ENCODE measurements around the gene CYP4F3.

CYP4F3 gene

GRCh38 chr19:15669891-15670290 lies 29.2 kb downstream of the CYP4F3 start:
- no peak overlapping the region for H2AK5ac ChIP-seq (ENCODE audit: low read length, severe bottlenecking)
- H3K4ac ChIP-seq (ENCODE audit: low read depth in 1 of 2, low read length in 2 of 2): no peak overlapping the region
- H2BK12ac ChIP-seq (ENCODE audit: low read length in 2 of 2): no peak overlapping the region
- no peaks in the 10 kb centered on the region for H3K79me1 ChIP-seq (replicated peaks; ENCODE audit: low read length, poor library complexity, severe bottlenecking)
- no peak overlapping the region for H3K18ac ChIP-seq (ENCODE audit: low read depth in 1 of 2, low read length in 2 of 2)
- no peak overlapping the region for H4K8ac ChIP-seq (ENCODE audit: low read length)
- WGBS: 59% methylated on average over 4 of the region's 4 CpGs
- no peak overlapping the region for H2BK5ac ChIP-seq (ENCODE audit: low read depth, low read length, poor library complexity, severe bottlenecking)
- H3K27me3 ChIP-seq (ENCODE audit: control insufficient read depth in 1 of 2, insufficient read depth in 1 of 2, low read length in 2 of 2): no peaks in the 10 kb centered on the region
- H3K9ac ChIP-seq (ENCODE audit: low read length): no peak overlapping the region
- no peak overlapping the region for H3K23ac ChIP-seq (ENCODE audit: low read length in 2 of 2)
- no peaks in the 10 kb centered on the region for H3K4me1 ChIP-seq (ENCODE audit: control insufficient read depth, insufficient read depth, low read depth, low read length)
- DNase-seq: no peak
- no peaks in the 10 kb centered on the region for H3K9me3 ChIP-seq (ENCODE audit: control insufficient read depth, low read length)
- no peak overlapping the region for H3K4me3 ChIP-seq (ENCODE audit: insufficient read depth in 1 of 2, low read depth in 1 of 2, low read length in 2 of 2)
- H2AFZ ChIP-seq (ENCODE audit: low read depth, low read length): no peak overlapping the region
- H2BK120ac ChIP-seq (ENCODE audit: low read depth, low read length): no peak overlapping the region
- no peak overlapping the region for H3K14ac ChIP-seq (ENCODE audit: low read length in 2 of 2)
- no peak overlapping the region for H4K91ac ChIP-seq (ENCODE audit: low read length)
- no peak overlapping the region for H2BK15ac ChIP-seq (ENCODE audit: low read depth, poor library complexity, severe bottlenecking)
- no peak overlapping the region for H3K27ac ChIP-seq (ENCODE audit: low read length, poor library complexity, severe bottlenecking)
- H3K4me2 ChIP-seq (ENCODE audit: low read length, poor library complexity, severe bottlenecking): no peak overlapping the region
- no peaks in the 10 kb centered on the region for H3K36me3 ChIP-seq (ENCODE audit: control insufficient read depth in 1 of 2, insufficient read depth in 2 of 2, low read depth in 1 of 2, low read length in 2 of 2)

DNA sequence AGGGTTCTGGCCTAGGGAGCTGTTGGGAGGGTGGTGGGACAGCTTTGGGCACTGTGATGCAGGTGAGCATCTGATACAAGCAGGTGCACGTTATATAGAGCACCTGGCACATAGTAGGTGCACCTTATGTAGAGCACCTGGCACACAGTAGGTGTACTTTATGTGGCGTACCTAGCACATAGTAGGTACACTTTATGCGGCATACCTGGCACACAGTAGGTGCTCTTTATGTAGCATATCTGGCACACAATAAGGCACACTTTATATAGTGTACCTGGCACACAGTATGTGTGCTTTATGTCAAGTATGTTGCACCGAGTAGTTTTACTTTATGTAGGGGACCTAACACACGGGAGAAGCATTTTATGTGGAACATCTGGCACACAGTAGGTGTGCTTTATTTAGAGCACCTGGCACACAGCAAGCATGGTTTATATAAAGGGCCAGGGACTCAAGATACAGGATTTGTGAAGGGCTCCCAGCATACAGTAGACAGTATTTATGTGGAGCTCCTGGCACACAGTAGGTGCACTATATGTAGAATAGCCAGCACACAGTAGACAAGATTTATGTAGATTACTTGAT lies 30.6 kb downstream of the CYP4F3 start:
- no peak overlapping the region for H3K14ac ChIP-seq (ENCODE audit: low read length in 2 of 2)
- H3K4ac ChIP-seq (ENCODE audit: low read depth in 1 of 2, low read length in 2 of 2): no peak overlapping the region
- 66% methylated on average over 5 of the region's 5 CpGs for WGBS
- H4K91ac ChIP-seq (ENCODE audit: low read length): no peak overlapping the region
- H3K36me3 ChIP-seq (ENCODE audit: control insufficient read depth in 1 of 2, insufficient read depth in 2 of 2, low read depth in 1 of 2, low read length in 2 of 2): no peaks in the 10 kb centered on the region
- H3K4me1 ChIP-seq (ENCODE audit: control insufficient read depth, insufficient read depth, low read depth, low read length): no peaks in the 10 kb centered on the region
- H2BK15ac ChIP-seq (ENCODE audit: low read depth, poor library complexity, severe bottlenecking): no peak overlapping the region
- H2AK5ac ChIP-seq (ENCODE audit: low read length, severe bottlenecking): no peak overlapping the region
- no peak overlapping the region for H2AFZ ChIP-seq (ENCODE audit: low read depth, low read length)
- H3K4me2 ChIP-seq (ENCODE audit: low read length, poor library complexity, severe bottlenecking): no peak overlapping the region
- H2BK12ac ChIP-seq (ENCODE audit: low read length in 2 of 2): no peak overlapping the region
- H3K9ac ChIP-seq (ENCODE audit: low read length): no peak overlapping the region
- no peak overlapping the region for H2BK5ac ChIP-seq (ENCODE audit: low read depth, low read length, poor library complexity, severe bottlenecking)
- H3K4me3 ChIP-seq (ENCODE audit: insufficient read depth in 1 of 2, low read depth in 1 of 2, low read length in 2 of 2): no peak overlapping the region
- no peak overlapping the region for H2BK120ac ChIP-seq (ENCODE audit: low read depth, low read length)
- no peak for DNase-seq
- no peaks in the 10 kb centered on the region for H3K9me3 ChIP-seq (ENCODE audit: control insufficient read depth, low read length)
- H3K27me3 ChIP-seq (ENCODE audit: control insufficient read depth in 1 of 2, insufficient read depth in 1 of 2, low read length in 2 of 2): no peaks in the 10 kb centered on the region
- no peak overlapping the region for H3K23ac ChIP-seq (ENCODE audit: low read length in 2 of 2)
- H3K18ac ChIP-seq (ENCODE audit: low read depth in 1 of 2, low read length in 2 of 2): no peak overlapping the region
- H4K8ac ChIP-seq (ENCODE audit: low read length): no peak overlapping the region
- no peaks in the 10 kb centered on the region for H3K79me1 ChIP-seq (replicated peaks; ENCODE audit: low read length, poor library complexity, severe bottlenecking)
- H3K27ac ChIP-seq (ENCODE audit: low read length, poor library complexity, severe bottlenecking): no peak overlapping the region

GRCh38 chr19:15671891-15672579 lies 31.3 kb downstream of the CYP4F3 start:
- H3K4ac ChIP-seq (ENCODE audit: low read depth in 1 of 2, low read length in 2 of 2): no peak overlapping the region
- H3K23ac ChIP-seq (ENCODE audit: low read length in 2 of 2): no peak overlapping the region
- H4K8ac ChIP-seq (ENCODE audit: low read length): no peak overlapping the region
- H2BK120ac ChIP-seq (ENCODE audit: low read depth, low read length): no peak overlapping the region
- H3K4me3 ChIP-seq (ENCODE audit: insufficient read depth in 1 of 2, low read depth in 1 of 2, low read length in 2 of 2): no peak overlapping the region
- H3K9ac ChIP-seq (ENCODE audit: low read length): peak overlapping the region; percentile 63
- H3K36me3 ChIP-seq (ENCODE audit: control insufficient read depth in 1 of 2, insufficient read depth in 2 of 2, low read depth in 1 of 2, low read length in 2 of 2): no peaks in the 10 kb centered on the region
- H3K27ac ChIP-seq (ENCODE audit: low read length, poor library complexity, severe bottlenecking): no peak overlapping the region
- H3K79me1 ChIP-seq (replicated peaks; ENCODE audit: low read length, poor library complexity, severe bottlenecking): no peaks in the 10 kb centered on the region
- H4K91ac ChIP-seq (ENCODE audit: low read length): no peak overlapping the region
- no peak overlapping the region for H2BK12ac ChIP-seq (ENCODE audit: low read length in 2 of 2)
- no peak overlapping the region for H2BK15ac ChIP-seq (ENCODE audit: low read depth, poor library complexity, severe bottlenecking)
- DNase-seq: no peak
- H3K4me2 ChIP-seq (ENCODE audit: low read length, poor library complexity, severe bottlenecking): no peak overlapping the region
- no peak overlapping the region for H2AFZ ChIP-seq (ENCODE audit: low read depth, low read length)
- H3K27me3 ChIP-seq (ENCODE audit: control insufficient read depth in 1 of 2, insufficient read depth in 1 of 2, low read length in 2 of 2): no peaks in the 10 kb centered on the region
- H3K4me1 ChIP-seq (ENCODE audit: control insufficient read depth, insufficient read depth, low read depth, low read length): no peaks in the 10 kb centered on the region
- H3K9me3 ChIP-seq (ENCODE audit: control insufficient read depth, low read length): no peaks in the 10 kb centered on the region
- H3K18ac ChIP-seq (ENCODE audit: low read depth in 1 of 2, low read length in 2 of 2): no peak overlapping the region
- H2AK5ac ChIP-seq (ENCODE audit: low read length, severe bottlenecking): no peak overlapping the region
- H2BK5ac ChIP-seq (ENCODE audit: low read depth, low read length, poor library complexity, severe bottlenecking): no peak overlapping the region
- H3K14ac ChIP-seq (ENCODE audit: low read length in 2 of 2): no peak overlapping the region
- WGBS: 53% methylated on average over 10 of the region's 10 CpGs

- Histone ChIP-seq H4K91ac (ENCODE audit: low read length) (no peak within 1 kb of the TSS), H3K27me3 (ENCODE audit: control insufficient read depth in 1 of 2, insufficient read depth in 1 of 2, low read length in 2 of 2) (no peaks in the 10 kb centered on the region), H3K4me1 (ENCODE audit: control insufficient read depth, insufficient read depth, low read depth, low read length) (no peaks in the 10 kb centered on the region), H2AK5ac (ENCODE audit: low read length, severe bottlenecking) (no peak within 1 kb of the TSS), H3K9me3 (ENCODE audit: control insufficient read depth, low read length) (no peaks in the 10 kb centered on the region), H2BK15ac (ENCODE audit: low read depth, poor library complexity, severe bottlenecking) (no peak within 1 kb of the TSS), H2BK12ac (ENCODE audit: low read length in 2 of 2) (no peak within 1 kb of the TSS), H3K23ac (ENCODE audit: low read length in 2 of 2) (no peak within 1 kb of the TSS), H3K4ac (ENCODE audit: low read depth in 1 of 2, low read length in 2 of 2) (no peak within 1 kb of the TSS), H3K4me2 (ENCODE audit: low read length, poor library complexity, severe bottlenecking) (no peak within 1 kb of the TSS), H3K4me3 (ENCODE audit: insufficient read depth in 1 of 2, low read depth in 1 of 2, low read length in 2 of 2) (no peak within 1 kb of the TSS), H3K14ac (ENCODE audit: low read length in 2 of 2) (no peak within 1 kb of the TSS), H3K27ac (ENCODE audit: low read length, poor library complexity, severe bottlenecking) (no peak within 1 kb of the TSS), H4K8ac (ENCODE audit: low read length) (no peak within 1 kb of the TSS), H3K36me3 (ENCODE audit: control insufficient read depth in 1 of 2, insufficient read depth in 2 of 2, low read depth in 1 of 2, low read length in 2 of 2) (no peaks in the 10 kb centered on the region), H3K18ac (ENCODE audit: low read depth in 1 of 2, low read length in 2 of 2) (no peak within 1 kb of the TSS), H2AFZ (ENCODE audit: low read depth, low read length) (no peak within 1 kb of the TSS), H2BK120ac (ENCODE audit: low read depth, low read length) (no peak within 1 kb of the TSS), H3K79me1 (replicated peaks; ENCODE audit: low read length, poor library complexity, severe bottlenecking) (no peaks in the 10 kb centered on the region), H3K9ac (ENCODE audit: low read length) (peak within 1 kb of the TSS; percentile 63), H2BK5ac (ENCODE audit: low read depth, low read length, poor library complexity, severe bottlenecking) (no peak within 1 kb of the TSS)
- 54% methylated on average over 6 of the region's 6 CpGs for whole genome bisulfite sequencing
- DNase-seq: no peak
Observed at GRCh38 chr19:15672580-15673175, 32.0 kb downstream of the CYP4F3 start, which contains the start of gene CYP4F12. TSS of gene CYP4F12 (plus strand) at chr19:15673087. CDS start at chr19:15673530, 443 bp downstream.
